GM23338 (cell line): ENCODE data around the gene FASTK. TPM values are rescaled to one million over a fixed set of nuclear protein-coding genes. Genes with fewer than 3 reads are reported as not detected.
A peak's percentile ranks its signal among the peaks of the same experiment; 100 is the strongest.

Experiments used
- ATAC-seq: fragments of 200-7000 bp; cut with Tn5 transposase; 3 replicates; pipeline ENCODE4 v1.9.1; 2020
- DNase-seq: peaks from one replicate; pipeline ENCODE4 v3.0.0-alpha.2; 2015; ENCODE audit warnings: low spot score
- H2AFZ ChIP-seq: fragments of 200-600 bp; sonication (generic); 2 replicates; pipeline ENCODE4 v1.8.0; 2016; ENCODE audit warnings: antibody characterized with exemption, mild to moderate bottlenecking, moderate library complexity
- H3F3A ChIP-seq: fragments of 200-600 bp; sonication (generic); replicated peaks from 2 replicates; pipeline ENCODE4 v1.8.0; 2017; ENCODE audit warnings: antibody characterized with exemption, mixed run types, low read depth
- H3K27ac ChIP-seq: fragments of 200-600 bp; sonication (generic); 2 replicates; pipeline ENCODE4 v1.6.1; 2016; ENCODE audit warnings: low read depth
- H3K27me3 ChIP-seq: fragments of 200-600 bp; sonication (generic); 2 replicates; pipeline ENCODE4 v1.8.0; 2016; ENCODE audit warnings: mild to moderate bottlenecking, mixed run types, moderate library complexity; ENCODE audit not compliant: insufficient read depth
- H3K36me3 ChIP-seq: fragments of 200-600 bp; sonication (generic); 2 replicates; pipeline ENCODE4 v1.8.0; 2016; ENCODE audit warnings: mild to moderate bottlenecking; ENCODE audit not compliant: insufficient read depth
- H3K4me1 ChIP-seq: fragments of 200-600 bp; sonication (generic); 2 replicates; pipeline ENCODE4 v1.8.0; 2016; ENCODE audit warnings: mild to moderate bottlenecking, moderate library complexity; ENCODE audit not compliant: insufficient read depth
- H3K4me2 ChIP-seq: fragments of 200-600 bp; sonication (generic); 2 replicates; pipeline ENCODE4 v1.7.1; 2017; ENCODE audit warnings: mixed run types
- H3K4me3 ChIP-seq: fragments of 200-600 bp; sonication (generic); 2 replicates; pipeline ENCODE4 v1.6.1; 2016; ENCODE audit warnings: mixed run types
- H3K79me2 ChIP-seq: fragments of 200-600 bp; sonication (generic); replicated peaks from 2 replicates; pipeline ENCODE4 v1.8.0; 2017; ENCODE audit warnings: mild to moderate bottlenecking; ENCODE audit not compliant: insufficient read depth
- H3K9me2 ChIP-seq: fragments of 200-600 bp; sonication (generic); 2 replicates; pipeline ENCODE4 v1.8.0; 2017; ENCODE audit not compliant: insufficient read depth
- H4K20me1 ChIP-seq: fragments of 200-600 bp; sonication (generic); replicated peaks from 2 replicates; pipeline ENCODE4 v1.8.0; 2017; ENCODE audit warnings: mild to moderate bottlenecking; ENCODE audit not compliant: insufficient read depth
- H3K27ac Mint-ChIP-seq: 2 replicates; pipeline ENCODE4 v1.8.0; 2020; ENCODE audit warnings: inconsistent platforms, mild to moderate bottlenecking, moderate library complexity, mixed read lengths
- H3K27me3 Mint-ChIP-seq: 3 replicates; pipeline ENCODE4 v1.8.0; 2022; ENCODE audit warnings: low read depth, mild to moderate bottlenecking, moderate library complexity, mixed read lengths, inconsistent platforms; ENCODE audit not compliant: insufficient read depth, poor library complexity
- H3K36me3 Mint-ChIP-seq: 3 replicates; pipeline ENCODE4 v1.8.0; 2021; ENCODE audit warnings: low read depth, mild to moderate bottlenecking, inconsistent platforms, moderate library complexity, mixed read lengths
- H3K4me1 Mint-ChIP-seq: 3 replicates; pipeline ENCODE4 v1.8.0; 2020; ENCODE audit warnings: mild to moderate bottlenecking, inconsistent platforms, mixed read lengths
- H3K4me3 Mint-ChIP-seq: 3 replicates; pipeline ENCODE4 v1.8.0; 2021; ENCODE audit warnings: moderate library complexity, mild to moderate bottlenecking, inconsistent platforms, mixed read lengths
- H3K9me3 Mint-ChIP-seq: 3 replicates; pipeline ENCODE4 v1.8.0; 2020; ENCODE audit warnings: moderate library complexity, mild to moderate bottlenecking, inconsistent platforms, mixed read lengths
- EZH2phosphoT487 ChIP-seq: fragments of 200-600 bp; sonication (generic); IDR thresholded peaks from one replicate; pipeline ENCODE4 v1.8.1; 2018; ENCODE audit warnings: antibody characterized with exemption; ENCODE audit not compliant: unreplicated experiment
- NANOG ChIP-seq: IDR thresholded peaks from 2 replicates; pipeline ENCODE4 v1.6.1; 2016; ENCODE audit warnings: antibody characterized with exemption, borderline replicate concordance
- STAT1 ChIP-seq: IDR thresholded peaks from one replicate; pipeline ENCODE4 v1.6.1; 2016; ENCODE audit warnings: antibody characterized with exemption; ENCODE audit not compliant: unreplicated experiment
- polyA plus RNA-seq: library from polyadenylated mRNA; unstranded; fragments of >200 nt; fragmentation: Nextera tagmentation; extraction: Ambion mirVana; gene quantifications from 2 replicates; pipeline ENCODE4 v1.2.1, GENCODE V29; 2016
- total RNA-seq: library from RNA; depleted of rRNA; stranded (reverse); fragments of >200 nt; shearing (Covaris generic); gene quantifications from 2 replicates; pipeline ENCODE4 v1.2.3, GENCODE V29; 2014
- TF ChIP-seq, protein P1 (sequence below), 2 experiments: fragments of 200-600 bp in 1 of 2; sonication (generic) in 1 of 2; conservative IDR thresholded peaks; 2 replicates each; pipeline versions ENCODE4 v1.5.1 to v1.6.1; 2016 to 2017; ENCODE audit warnings: antibody characterized with exemption in 2 of 2, low read depth in 2 of 2, mild to moderate bottlenecking in 2 of 2, moderate library complexity in 1 of 2
- TF ChIP-seq, protein P2 (sequence below): IDR thresholded peaks from 2 replicates; pipeline ENCODE4 v1.6.1; 2016; ENCODE audit warnings: antibody characterized with exemption

Gene FASTK
- total and polyA plus RNA-seq, 2 experiments from 2014 or later: 37.4 to 57.4 TPM

DNA sequence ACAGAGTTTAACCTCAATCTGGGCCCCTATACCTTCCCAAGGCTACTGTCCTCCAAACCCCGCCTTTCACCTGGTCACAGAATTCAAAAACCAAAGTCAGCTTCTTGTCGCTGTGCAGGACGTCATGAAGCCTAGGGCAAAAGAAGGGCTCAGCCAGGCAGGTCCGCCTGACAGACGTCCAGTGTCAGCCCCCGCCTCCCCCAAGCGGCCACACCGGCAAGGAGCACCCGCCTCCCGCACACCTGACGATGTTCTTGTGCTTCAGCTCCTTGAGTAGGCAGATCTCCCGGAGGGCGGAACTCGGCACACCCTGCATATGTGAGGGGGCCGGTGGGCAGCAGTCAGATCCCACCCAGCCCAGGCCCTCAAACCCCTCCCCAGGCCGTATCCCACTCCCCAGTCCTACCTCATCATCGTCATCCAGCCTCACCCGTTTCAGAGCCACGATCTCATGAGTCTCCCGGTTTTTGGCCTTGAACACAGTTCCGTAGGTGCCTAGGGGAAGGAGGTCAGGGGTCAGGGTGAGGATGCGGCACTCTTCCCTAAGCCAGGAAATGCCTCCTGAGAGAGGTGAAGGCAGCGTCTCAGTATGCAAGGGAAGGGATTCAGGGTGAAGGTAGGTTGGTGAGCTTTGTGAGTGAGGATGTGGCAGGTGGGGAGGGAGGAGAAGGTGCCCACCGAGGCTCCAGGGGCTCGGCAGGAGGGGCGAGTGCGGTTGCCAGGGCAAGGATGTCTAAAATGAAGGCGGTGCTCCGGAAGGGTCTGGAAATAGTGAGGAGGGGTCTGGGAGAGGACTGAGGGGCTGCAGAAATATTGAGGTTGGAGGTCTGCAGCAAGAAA, 23.7 kb downstream of the FASTK start:
- no peaks in the 10 kb centered on the region for H3K36me3 Mint-ChIP-seq
- peak overlapping the region; percentile 99 for H3K4me3 ChIP-seq
- H3K27me3 ChIP-seq: peaks cover 36% of the 10 kb centered on the region
- H2AFZ ChIP-seq: peak overlapping the region; percentile 72; the same call in 1 of the 2 replicates
- no peak overlapping the region for H3K27ac ChIP-seq
- ATAC-seq (peak; percentile 8), DNase-seq (peak; percentile 76)
- no peaks in the 10 kb centered on the region for H3K9me2 ChIP-seq
- peaks cover 29% of the 10 kb centered on the region for H3K4me1 ChIP-seq
- H4K20me1 ChIP-seq: no peaks in the 10 kb centered on the region; the same call in 1 of the 2 replicates
- H3K79me2 ChIP-seq: 0 out of 2 replicates have a peak, but pooled peaks cover 3% of the 10 kb centered on the region
- H3K27me3 Mint-ChIP-seq: peaks cover 40% of the 10 kb centered on the region
- no peak overlapping the region for H3K27ac Mint-ChIP-seq
- H3K36me3 ChIP-seq: no peaks in the 10 kb centered on the region
- no peaks in the 10 kb centered on the region for H3K9me3 Mint-ChIP-seq
- H3K4me1 Mint-ChIP-seq: peaks cover 43% of the 10 kb centered on the region
- H3K4me3 Mint-ChIP-seq: peak overlapping the region; percentile 86
- H3K4me2 ChIP-seq: peak overlapping the region; percentile 94
- no peak for TF ChIP-seq STAT1
- TF ChIP-seq, protein P1, sequence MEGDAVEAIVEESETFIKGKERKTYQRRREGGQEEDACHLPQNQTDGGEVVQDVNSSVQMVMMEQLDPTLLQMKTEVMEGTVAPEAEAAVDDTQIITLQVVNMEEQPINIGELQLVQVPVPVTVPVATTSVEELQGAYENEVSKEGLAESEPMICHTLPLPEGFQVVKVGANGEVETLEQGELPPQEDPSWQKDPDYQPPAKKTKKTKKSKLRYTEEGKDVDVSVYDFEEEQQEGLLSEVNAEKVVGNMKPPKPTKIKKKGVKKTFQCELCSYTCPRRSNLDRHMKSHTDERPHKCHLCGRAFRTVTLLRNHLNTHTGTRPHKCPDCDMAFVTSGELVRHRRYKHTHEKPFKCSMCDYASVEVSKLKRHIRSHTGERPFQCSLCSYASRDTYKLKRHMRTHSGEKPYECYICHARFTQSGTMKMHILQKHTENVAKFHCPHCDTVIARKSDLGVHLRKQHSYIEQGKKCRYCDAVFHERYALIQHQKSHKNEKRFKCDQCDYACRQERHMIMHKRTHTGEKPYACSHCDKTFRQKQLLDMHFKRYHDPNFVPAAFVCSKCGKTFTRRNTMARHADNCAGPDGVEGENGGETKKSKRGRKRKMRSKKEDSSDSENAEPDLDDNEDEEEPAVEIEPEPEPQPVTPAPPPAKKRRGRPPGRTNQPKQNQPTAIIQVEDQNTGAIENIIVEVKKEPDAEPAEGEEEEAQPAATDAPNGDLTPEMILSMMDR (conservative IDR thresholded peaks at IDR 0.05; ENCODE audit: low read depth in 2 of 2): peak; percentile 24 to 29
- peaks cover 12% of the 10 kb centered on the region for H3F3A ChIP-seq

GRCh38 chr7:151056283-151056665, 24.3 kb downstream of the FASTK start:
- ATAC-seq (no peak), DNase-seq (no peak)
- Histone ChIP-seq H2AFZ (no peak overlapping the region), H3K9me2 (no peaks in the 10 kb centered on the region), H3K4me1 (peaks cover 23% of the 10 kb centered on the region), H3K27ac (no peak overlapping the region), H3F3A (peaks cover 6% of the 10 kb centered on the region; the same call in 1 of the 2 replicates), H3K4me2 (peak overlapping the region; percentile 94), H3K4me3 (peak overlapping the region; percentile 99; the same call in 1 of the 2 replicates), H3K79me2 (0 out of 2 replicates have a peak, but pooled peaks cover 3% of the 10 kb centered on the region), H3K27me3 (peaks cover 35% of the 10 kb centered on the region), H4K20me1 (no peaks in the 10 kb centered on the region; the same call in 1 of the 2 replicates), H3K36me3 (no peaks in the 10 kb centered on the region)
- TF ChIP-seq STAT1 (no peak), EZH2phosphoT487 (no peak), NANOG (no peak)
- TF ChIP-seq, protein P1 (conservative IDR thresholded peaks at IDR 0.05; ENCODE audit: low read depth in 2 of 2): 0 out of 4 replicates have a peak, but pooled peaks of 1 of the 2 experiments have one; percentile 7
- TF ChIP-seq, protein P2, sequence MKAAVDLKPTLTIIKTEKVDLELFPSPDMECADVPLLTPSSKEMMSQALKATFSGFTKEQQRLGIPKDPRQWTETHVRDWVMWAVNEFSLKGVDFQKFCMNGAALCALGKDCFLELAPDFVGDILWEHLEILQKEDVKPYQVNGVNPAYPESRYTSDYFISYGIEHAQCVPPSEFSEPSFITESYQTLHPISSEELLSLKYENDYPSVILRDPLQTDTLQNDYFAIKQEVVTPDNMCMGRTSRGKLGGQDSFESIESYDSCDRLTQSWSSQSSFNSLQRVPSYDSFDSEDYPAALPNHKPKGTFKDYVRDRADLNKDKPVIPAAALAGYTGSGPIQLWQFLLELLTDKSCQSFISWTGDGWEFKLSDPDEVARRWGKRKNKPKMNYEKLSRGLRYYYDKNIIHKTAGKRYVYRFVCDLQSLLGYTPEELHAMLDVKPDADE: no peak
- H3K4me3 Mint-ChIP-seq: peak overlapping the region; percentile 86
- no peaks in the 10 kb centered on the region for H3K9me3 Mint-ChIP-seq
- H3K27ac Mint-ChIP-seq: no peak overlapping the region
- peaks cover 37% of the 10 kb centered on the region for H3K4me1 Mint-ChIP-seq
- no peaks in the 10 kb centered on the region for H3K36me3 Mint-ChIP-seq
- H3K27me3 Mint-ChIP-seq: peaks cover 39% of the 10 kb centered on the region
